ENCODE measurements around the gene CARS2.
"Not testable (repeated sequence)": the region's sequence is repeated elsewhere in the genome, so short reads cannot be mapped to it uniquely, and the experiment has no call there.

The CARS2 gene

DNA sequence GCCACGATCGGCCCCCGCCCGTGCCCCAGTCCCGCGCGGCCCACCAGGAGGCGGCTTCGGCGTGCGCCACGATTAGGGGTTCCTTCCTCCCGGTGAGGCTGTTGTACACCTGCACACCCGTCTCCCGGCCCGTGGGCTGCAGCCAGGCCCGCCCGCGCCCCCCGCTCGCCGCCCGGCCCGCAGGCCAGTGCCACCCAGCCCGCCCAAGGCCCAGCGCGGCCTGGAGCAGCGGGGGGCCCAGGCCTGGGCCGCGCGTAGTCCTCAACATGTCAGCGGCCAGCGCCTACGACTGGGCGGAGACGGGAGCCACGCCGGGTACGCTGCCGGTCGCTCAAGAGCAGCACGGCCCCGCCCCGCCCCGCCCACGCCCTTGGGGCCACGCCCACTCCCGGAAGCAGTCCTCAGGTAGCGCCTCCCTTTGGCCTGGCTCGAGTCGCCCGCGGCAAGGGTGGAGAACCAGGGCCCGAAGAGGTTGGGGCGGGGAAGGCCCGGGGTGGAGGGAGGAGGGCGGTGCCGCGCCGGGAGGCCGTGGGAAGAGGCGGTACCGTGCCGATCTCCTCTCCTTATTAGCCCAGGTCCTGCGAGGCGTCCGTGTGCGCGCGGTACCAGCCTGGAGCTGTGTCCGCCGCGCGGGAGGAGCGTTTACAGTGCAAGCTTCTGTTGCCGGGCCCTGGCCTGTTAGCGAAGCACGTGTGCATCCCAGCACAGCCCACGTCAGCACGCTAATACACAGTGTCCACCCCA, at the start of gene CARS2:
CARS2 (minus strand) TSS at position 291 of the 744 bp plus-strand sequence; CDS start at position 268, 23 bp downstream.
- peak; percentile 87 for DNase-seq (ENCODE audit: low read depth)

GRCh38 chr13:110748271-110748670, 42.4 kb upstream of the CARS2 start:
- no peak for DNase-seq (ENCODE audit: low read depth)

DNA sequence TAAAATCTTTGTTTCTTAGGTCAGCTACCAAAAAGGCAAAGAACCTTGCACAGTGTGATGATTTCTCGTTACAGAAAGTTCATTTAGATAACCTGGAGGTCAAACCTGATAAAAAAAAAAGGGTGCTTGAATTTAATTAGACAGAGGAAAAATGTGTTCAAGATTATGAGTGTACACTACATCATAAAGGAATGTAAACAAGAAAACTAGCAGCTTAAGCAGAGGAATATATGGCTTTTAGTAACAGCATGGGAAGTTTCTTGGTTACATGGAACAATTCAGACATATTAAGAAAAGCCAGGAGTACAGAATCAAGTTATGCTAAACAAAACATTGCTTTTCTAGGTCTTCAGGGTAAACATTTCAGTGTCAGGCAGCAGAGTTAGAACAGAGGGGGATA, 40.5 kb upstream of the CARS2 start:
- no peak for DNase-seq (ENCODE audit: low read depth)

- no peak for DNase-seq (ENCODE audit: low read depth)
Measured at GRCh38 chr13:110743687-110744086, 37.8 kb upstream of the CARS2 start.

- no peak for DNase-seq (ENCODE audit: low read depth)
Measured at GRCh38 chr13:110737555-110737954, 31.6 kb upstream of the CARS2 start.

- no peak for DNase-seq (ENCODE audit: low read depth)
Measured at GRCh38 chr13:110734561-110734960, 28.6 kb upstream of the CARS2 start.

GRCh38 chr13:110731072-110731471, 25.2 kb upstream of the CARS2 start:
- no peak for DNase-seq (ENCODE audit: low read depth)

DNA sequence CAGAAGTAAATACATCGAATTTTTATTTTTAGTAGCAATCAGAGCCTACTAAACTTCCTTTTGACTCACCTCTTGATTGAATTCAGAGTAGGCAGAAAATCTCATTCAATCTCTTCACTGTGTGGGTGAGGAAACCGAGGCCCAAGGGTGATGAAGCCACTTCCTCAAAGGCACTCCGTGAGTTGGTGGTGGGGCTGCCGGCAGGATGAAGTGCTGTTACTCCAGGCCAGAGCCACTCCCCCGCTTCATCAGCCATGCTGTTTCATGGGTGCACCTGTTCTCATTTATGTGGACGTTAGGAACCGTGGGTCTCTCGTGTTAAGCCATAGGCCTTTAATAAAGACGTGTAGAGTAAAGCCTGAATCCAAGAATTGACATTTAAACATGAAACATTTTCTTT, 20.8 kb upstream of the CARS2 start:
- no peak for DNase-seq (ENCODE audit: low read depth)

- DNase-seq (ENCODE audit: low read depth): not testable (repeated sequence)
Measured at GRCh38 chr13:110726153-110726552, 20.2 kb upstream of the CARS2 start.

GRCh38 chr13:110723598-110723997, 17.7 kb upstream of the CARS2 start:
- no peak for DNase-seq (ENCODE audit: low read depth)

DNA sequence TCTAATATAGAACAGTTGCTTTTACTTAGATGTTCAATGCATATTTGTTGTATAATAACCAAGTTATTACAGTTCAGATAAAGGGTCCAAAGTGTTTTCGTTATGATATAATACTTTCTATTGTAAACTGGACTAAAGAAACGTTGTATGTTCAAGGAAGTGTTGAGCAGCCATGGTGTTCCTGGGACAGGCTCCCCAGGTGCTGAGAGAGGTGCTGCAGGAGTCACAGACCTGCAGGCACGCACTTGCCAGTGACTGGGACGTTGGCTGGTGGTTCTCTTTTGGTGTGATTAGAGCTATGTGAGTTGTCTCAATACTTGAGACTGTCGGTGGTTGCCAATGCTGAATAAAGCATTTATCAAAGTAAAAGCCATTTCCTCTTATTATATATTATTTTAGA, 17.1 kb upstream of the CARS2 start:
- DNase-seq (ENCODE audit: low read depth): no peak

DNA sequence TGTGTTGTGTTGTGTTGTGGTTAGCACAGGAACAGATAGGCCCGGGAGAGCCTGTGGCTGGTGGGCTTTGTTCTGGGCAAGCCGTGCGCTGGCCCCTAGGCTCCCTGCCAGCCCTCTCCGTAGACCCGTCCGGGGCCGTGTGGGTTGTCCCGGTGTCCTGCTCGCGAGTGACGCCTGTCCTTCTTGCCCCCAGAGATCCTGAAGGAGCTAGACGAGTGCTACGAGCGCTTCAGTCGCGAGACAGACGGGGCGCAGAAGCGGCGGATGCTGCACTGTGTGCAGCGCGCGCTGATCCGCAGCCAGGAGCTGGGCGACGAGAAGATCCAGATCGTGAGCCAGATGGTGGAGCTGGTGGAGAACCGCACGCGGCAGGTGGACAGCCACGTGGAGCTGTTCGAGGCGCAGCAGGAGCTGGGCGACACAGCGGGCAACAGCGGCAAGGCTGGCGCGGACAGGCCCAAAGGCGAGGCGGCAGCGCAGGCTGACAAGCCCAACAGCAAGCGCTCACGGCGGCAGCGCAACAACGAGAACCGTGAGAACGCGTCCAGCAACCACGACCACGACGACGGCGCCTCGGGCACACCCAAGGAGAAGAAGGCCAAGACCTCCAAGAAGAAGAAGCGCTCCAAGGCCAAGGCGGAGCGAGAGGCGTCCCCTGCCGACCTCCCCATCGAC, 13.3 kb upstream of the CARS2 start:
- DNase-seq (ENCODE audit: low read depth): no peak

DNA sequence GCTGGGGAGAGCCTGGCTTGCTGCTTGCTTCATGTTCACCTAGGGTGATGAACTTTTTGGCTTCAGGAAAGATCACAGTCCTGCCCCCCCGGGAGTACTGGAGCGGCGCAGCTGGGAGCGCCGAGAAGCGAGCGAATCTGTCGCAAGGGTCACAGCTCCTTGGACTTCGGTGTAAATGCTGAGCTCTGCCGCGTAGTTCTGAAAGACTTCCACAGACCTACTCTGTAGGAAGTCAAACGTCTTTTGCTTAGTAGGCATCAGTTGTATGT, 10.3 kb upstream of the CARS2 start:
- no peak for DNase-seq (ENCODE audit: low read depth)

DNA sequence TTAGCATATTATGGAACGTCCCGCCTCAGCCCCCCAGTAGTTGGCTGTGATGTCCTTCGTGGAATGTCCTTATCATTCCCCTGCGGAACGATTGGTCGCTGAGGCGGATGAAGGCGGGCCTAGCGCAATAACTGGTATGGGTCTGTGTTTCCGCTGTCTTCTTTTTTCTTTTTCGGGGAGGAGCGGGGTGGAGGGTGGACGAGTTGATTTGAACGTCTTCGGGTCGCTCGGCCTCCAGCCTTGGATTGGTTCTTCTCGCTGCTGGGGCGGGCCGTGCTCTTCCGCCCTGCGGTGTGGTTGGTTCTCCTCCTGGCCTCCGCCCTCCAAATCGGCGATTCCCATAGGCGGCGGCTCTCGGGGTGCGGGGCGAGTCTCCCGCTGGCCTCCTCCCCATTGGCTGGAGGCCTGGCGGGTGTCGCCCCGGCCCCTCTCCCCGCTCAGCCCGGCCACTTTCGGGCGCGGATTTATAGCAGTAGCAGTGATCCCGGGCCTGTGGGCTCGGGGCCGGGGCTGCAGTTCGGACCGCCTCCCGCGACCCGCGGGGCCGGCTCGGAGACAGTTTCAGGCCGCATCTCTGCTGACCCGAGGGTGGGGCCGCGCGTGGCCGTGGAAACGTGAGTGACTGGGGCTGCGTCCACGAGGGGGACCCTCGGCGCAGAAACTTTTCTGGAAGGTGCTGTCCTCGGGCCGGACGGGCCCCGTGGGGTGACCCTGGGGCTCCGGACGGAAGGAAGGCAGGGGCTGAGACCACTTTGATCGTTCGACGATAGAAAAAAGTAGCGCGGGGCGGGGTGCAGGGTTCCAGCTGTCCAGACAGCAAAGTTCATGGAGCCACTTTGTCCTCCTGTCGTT, 9.7 kb upstream of the CARS2 start:
- peak; percentile 94 for DNase-seq (ENCODE audit: low read depth)

GRCh38 chr13:110714797-110715394, 9.0 kb upstream of the CARS2 start:
- DNase-seq (ENCODE audit: low read depth): no peak

DNA sequence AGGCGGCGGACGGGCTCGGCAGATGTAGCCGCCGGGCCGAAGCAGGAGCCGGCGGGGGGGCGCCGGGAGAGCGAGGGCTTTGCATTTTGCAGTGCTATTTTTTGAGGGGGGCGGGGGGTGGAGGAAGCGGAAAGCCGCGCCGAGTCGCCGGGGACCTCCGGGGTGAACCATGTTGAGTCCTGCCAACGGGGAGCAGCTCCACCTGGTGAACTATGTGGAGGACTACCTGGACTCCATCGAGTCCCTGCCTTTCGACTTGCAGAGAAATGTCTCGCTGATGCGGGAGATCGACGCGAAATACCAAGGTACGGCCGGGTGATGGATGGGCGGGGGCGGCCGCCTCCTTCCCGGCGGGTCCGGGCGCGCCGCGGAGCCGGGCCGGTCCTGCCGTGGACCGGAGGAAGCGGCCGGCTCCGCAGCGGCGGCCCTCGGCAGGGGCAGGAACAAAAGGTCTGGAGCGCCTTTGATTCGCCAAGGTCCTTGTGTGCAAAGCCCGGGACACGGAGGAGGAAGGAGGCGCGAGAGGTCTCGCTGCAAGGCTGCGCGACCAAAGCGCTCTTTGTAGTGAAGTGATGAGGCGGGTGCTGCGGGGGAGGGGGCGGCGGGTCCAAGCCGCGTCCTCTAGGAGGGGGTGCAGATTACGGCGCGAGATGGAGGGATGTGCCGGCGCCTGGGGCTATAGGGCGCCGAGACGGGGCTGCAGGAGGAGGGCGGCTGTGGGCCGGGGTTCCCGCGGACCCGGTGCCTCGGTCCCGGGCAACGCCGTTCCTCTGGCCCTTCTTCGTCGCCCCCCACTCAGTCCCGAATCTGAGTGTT, 8.3 kb upstream of the CARS2 start:
- no peak for DNase-seq (ENCODE audit: low read depth)

GRCh38 chr13:110713642-110713952, 7.7 kb upstream of the CARS2 start, which contains the start of gene ING1:
ING1 (plus strand) TSS chr13:110713700; CDS start chr13:110714150, 450 bp downstream.
- DNase-seq (ENCODE audit: low read depth): no peak

- DNase-seq (ENCODE audit: low read depth): peak; percentile 99
Measured at GRCh38 chr13:110712849-110713641, 7.1 kb upstream of the CARS2 start.

GRCh38 chr13:110712081-110712848, 6.3 kb upstream of the CARS2 start:
- peak; percentile 61 for DNase-seq (ENCODE audit: low read depth)

Data from CMK (cell line).